Hepatocyte (in vitro differentiated cells): ENCODE measurements around the gene LAT. TPM values are rescaled to one million over a fixed set of nuclear protein-coding genes. Genes with fewer than 3 reads are reported as not detected.

Source experiments
- DNase-seq: peaks from one replicate; pipeline ENCODE4 v3.0.0-alpha.2; 2016; ENCODE audit warnings: low spot score
- H2AFZ ChIP-seq: fragments of 200-600 bp; sonication (generic); 2 replicates; pipeline ENCODE4 v1.6.0; 2016; ENCODE audit warnings: antibody characterized with exemption, mild to moderate bottlenecking
- H3K27ac ChIP-seq: fragments of 200-600 bp; sonication (generic); 2 replicates; pipeline ENCODE4 v1.5.1; 2016; ENCODE audit warnings: mild to moderate bottlenecking
- H3K27me3 ChIP-seq: fragments of 200-600 bp; sonication (generic); 2 replicates; pipeline ENCODE4 v1.6.1; 2016
- H3K36me3 ChIP-seq: fragments of 200-600 bp; sonication (generic); replicated peaks from 2 replicates; pipeline ENCODE4 v1.5.1; 2016; ENCODE audit warnings: low read depth; ENCODE audit not compliant: insufficient read depth
- H3K4me1 ChIP-seq: fragments of 200-600 bp; sonication (generic); 2 replicates; pipeline ENCODE4 v1.5.1; 2016; ENCODE audit warnings: mild to moderate bottlenecking, moderate library complexity; ENCODE audit not compliant: insufficient read depth
- H3K4me2 ChIP-seq: fragments of 200-600 bp; sonication (generic); 2 replicates; pipeline ENCODE4 v1.6.0; 2016
- H3K4me3 ChIP-seq: fragments of 200-600 bp; sonication (generic); 2 replicates; pipeline ENCODE4 v1.5.1; 2016; ENCODE audit warnings: mild to moderate bottlenecking
- H3K79me2 ChIP-seq: fragments of 200-600 bp; sonication (generic); 2 replicates; pipeline ENCODE4 v1.6.0; 2017; ENCODE audit warnings: mild to moderate bottlenecking
- H3K9me2 ChIP-seq: fragments of 200-600 bp; sonication (generic); replicated peaks from 2 replicates; pipeline ENCODE4 v1.6.0; 2017; ENCODE audit warnings: mild to moderate bottlenecking; ENCODE audit not compliant: insufficient read depth
- H3K9me3 ChIP-seq: fragments of 200-600 bp; sonication (generic); 2 replicates; pipeline ENCODE4 v1.5.1; 2016; ENCODE audit warnings: low read depth, mild to moderate bottlenecking
- H4K20me1 ChIP-seq: fragments of 200-600 bp; sonication (generic); 2 replicates; pipeline ENCODE4 v1.6.0; 2016; ENCODE audit warnings: mild to moderate bottlenecking; ENCODE audit not compliant: insufficient read depth, poor library complexity, severe bottlenecking
- EZH2 ChIP-seq: fragments of 200-600 bp; sonication (generic); IDR thresholded peaks from 2 replicates; pipeline ENCODE4 v1.6.1; 2016; ENCODE audit warnings: antibody characterized with exemption, mild to moderate bottlenecking, borderline replicate concordance
- EZH2phosphoT487 ChIP-seq: fragments of 200-600 bp; sonication (generic); IDR thresholded peaks from one replicate; pipeline ENCODE4 v1.6.1; 2018; ENCODE audit warnings: antibody characterized with exemption, mild to moderate bottlenecking, low read depth, moderate library complexity; ENCODE audit not compliant: unreplicated experiment, severe bottlenecking
- WGBS: methylation state at CpG from one replicate; pipeline ENCODE4 v1.1.6; 2016; ENCODE audit warnings: low lambda C conversion rate; ENCODE audit errors: missing lambda C conversion rate; 5-methylcytosine and 5-hydroxymethylcytosine counted together
- polyA plus RNA-seq: library from polyadenylated mRNA; unstranded; fragments of >200 nt; fragmentation: Nextera tagmentation; extraction: Ambion mirVana; gene quantifications from 2 replicates; pipeline ENCODE4 v1.2.1, GENCODE V29; 2016
- total RNA-seq: library from RNA; depleted of rRNA; stranded (reverse); fragments of >200 nt; gene quantifications from 2 replicates; pipeline ENCODE4 v1.2.3, GENCODE V29; 2014
- TF ChIP-seq, protein P1 (sequence below): fragments of 200-600 bp; sonication (generic); IDR thresholded peaks from 2 replicates; pipeline ENCODE4 v1.5.1; 2016; ENCODE audit warnings: antibody characterized with exemption, mild to moderate bottlenecking; ENCODE audit not compliant: poor library complexity

Gene LAT
- total and polyA plus RNA-seq, 2 experiments from 2014 or later, result 1.00 to 2.4 TPM

DNA sequence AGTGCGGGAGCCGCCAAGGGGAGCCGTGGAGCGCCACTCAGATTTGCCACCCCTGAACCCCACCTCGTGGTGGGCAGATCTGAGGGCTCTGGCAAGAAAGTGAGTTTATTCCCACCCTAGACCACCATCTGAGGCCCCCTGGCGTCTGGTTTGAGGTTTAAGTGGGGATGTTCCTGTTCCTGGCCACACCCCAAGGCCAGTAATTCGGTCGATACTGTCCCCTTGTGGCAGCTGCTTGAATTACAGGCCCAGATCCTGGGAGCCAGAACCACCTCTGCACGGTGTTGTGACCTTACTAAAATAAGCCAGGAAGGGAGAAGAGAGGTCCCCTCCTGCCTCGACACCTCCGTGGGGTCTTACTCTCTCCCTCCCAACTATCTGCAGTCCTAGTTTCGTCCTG lies 3.3 kb upstream of the LAT start:
- Histone ChIP-seq H3K4me3 (no peak overlapping the region), H4K20me1 (no peaks in the 10 kb centered on the region), H3K9me3 (no peaks in the 10 kb centered on the region), H3K79me2 (peaks cover 4% of the 10 kb centered on the region), H3K27me3 (no peaks in the 10 kb centered on the region), H3K9me2 (no peaks in the 10 kb centered on the region), H3K4me1 (no peaks in the 10 kb centered on the region), H3K27ac (no peak overlapping the region), H3K36me3 (no peaks in the 10 kb centered on the region), H3K4me2 (no peak overlapping the region), H2AFZ (no peak overlapping the region)
- no peak for DNase-seq
- TF ChIP-seq, protein P1, sequence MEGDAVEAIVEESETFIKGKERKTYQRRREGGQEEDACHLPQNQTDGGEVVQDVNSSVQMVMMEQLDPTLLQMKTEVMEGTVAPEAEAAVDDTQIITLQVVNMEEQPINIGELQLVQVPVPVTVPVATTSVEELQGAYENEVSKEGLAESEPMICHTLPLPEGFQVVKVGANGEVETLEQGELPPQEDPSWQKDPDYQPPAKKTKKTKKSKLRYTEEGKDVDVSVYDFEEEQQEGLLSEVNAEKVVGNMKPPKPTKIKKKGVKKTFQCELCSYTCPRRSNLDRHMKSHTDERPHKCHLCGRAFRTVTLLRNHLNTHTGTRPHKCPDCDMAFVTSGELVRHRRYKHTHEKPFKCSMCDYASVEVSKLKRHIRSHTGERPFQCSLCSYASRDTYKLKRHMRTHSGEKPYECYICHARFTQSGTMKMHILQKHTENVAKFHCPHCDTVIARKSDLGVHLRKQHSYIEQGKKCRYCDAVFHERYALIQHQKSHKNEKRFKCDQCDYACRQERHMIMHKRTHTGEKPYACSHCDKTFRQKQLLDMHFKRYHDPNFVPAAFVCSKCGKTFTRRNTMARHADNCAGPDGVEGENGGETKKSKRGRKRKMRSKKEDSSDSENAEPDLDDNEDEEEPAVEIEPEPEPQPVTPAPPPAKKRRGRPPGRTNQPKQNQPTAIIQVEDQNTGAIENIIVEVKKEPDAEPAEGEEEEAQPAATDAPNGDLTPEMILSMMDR, result peak; percentile 27
- TF ChIP-seq EZH2phosphoT487, result no peak
- 86% methylated on average over 12 of the region's 12 CpGs for WGBS

DNA sequence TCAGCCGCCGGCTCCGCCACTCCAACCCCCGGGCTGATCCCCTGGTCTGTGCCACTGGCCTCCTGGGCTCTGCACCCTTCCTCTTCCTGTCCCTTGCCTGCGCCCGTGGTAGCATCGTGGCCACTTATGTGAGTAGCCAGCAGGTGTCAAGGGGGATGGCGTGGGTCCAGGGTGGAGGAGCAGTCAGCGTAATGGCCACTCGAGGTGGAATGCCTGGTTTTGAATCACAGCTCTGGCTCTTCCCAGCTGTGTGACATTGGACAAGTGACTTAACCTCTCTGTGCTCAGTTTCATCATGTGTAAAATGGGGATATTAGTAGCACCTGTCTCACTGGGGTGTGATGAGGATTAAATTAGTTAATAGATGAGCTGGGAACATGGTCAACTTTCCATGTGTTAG lies 2.4 kb upstream of the LAT start:
- Histone ChIP-seq H3K4me3 (no peak overlapping the region), H3K79me2 (no peaks in the 10 kb centered on the region), H2AFZ (no peak overlapping the region), H3K27ac (no peak overlapping the region), H3K4me2 (no peak overlapping the region), H3K4me1 (no peaks in the 10 kb centered on the region), H3K27me3 (no peaks in the 10 kb centered on the region), H4K20me1 (no peaks in the 10 kb centered on the region), H3K36me3 (no peaks in the 10 kb centered on the region), H3K9me2 (no peaks in the 10 kb centered on the region), H3K9me3 (no peaks in the 10 kb centered on the region)
- TF ChIP-seq EZH2phosphoT487 (no peak), EZH2 (no peak)
- TF ChIP-seq, protein P1, result no peak
- WGBS, result 100% methylated on average over 10 of the region's 10 CpGs
- DNase-seq, result no peak

DNA sequence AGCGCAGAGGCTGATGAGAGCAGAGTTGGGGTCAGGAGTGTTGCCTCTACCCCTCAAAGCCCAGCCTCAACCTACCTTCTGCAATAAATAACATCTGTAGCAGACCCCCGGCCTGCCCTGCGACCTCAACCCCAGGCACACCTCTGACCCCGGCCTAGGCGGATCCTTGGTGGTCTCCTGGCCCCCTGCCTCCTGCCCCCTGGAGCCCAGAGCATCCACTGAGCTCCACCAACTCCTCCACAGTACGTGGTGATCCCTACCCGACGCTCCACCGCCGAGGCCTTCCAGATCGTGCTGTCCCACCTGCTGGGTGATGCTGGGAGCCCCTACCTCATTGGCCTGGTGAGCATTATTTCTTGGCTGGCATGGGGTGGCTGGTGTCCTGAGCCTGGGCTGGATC lies 1.9 kb upstream of the LAT start:
- no peak overlapping the region for H3K4me3 ChIP-seq
- H3K4me1 ChIP-seq, result no peaks in the 10 kb centered on the region
- no peaks in the 10 kb centered on the region for H3K9me3 ChIP-seq
- WGBS, result 98% methylated on average over 11 of the region's 11 CpGs
- no peaks in the 10 kb centered on the region for H3K27me3 ChIP-seq
- H3K36me3 ChIP-seq, result no peaks in the 10 kb centered on the region
- no peaks in the 10 kb centered on the region for H3K9me2 ChIP-seq
- TF ChIP-seq EZH2phosphoT487, result no peak
- no peak for TF ChIP-seq EZH2
- TF ChIP-seq, protein P1, result no peak
- no peak for DNase-seq
- no peak overlapping the region for H3K4me2 ChIP-seq
- no peaks in the 10 kb centered on the region for H3K79me2 ChIP-seq
- no peak overlapping the region for H2AFZ ChIP-seq
- no peak overlapping the region for H3K27ac ChIP-seq
- no peaks in the 10 kb centered on the region for H4K20me1 ChIP-seq

DNA sequence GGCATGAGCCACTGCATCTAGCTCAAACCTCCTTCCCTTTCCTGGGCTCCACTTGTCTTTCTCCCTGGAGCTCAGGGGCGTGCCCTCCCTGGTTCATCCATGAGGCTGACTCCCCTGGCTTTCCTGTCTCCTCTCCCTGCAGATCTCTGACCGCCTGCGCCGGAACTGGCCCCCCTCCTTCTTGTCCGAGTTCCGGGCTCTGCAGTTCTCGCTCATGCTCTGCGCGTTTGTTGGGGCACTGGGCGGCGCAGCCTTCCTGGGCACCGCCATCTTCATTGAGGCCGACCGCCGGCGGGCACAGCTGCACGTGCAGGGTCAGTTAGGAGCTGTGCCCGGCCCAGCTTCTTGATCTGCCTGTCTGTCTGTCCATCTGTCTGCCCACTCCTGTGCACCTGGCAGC lies 1.2 kb upstream of the LAT start:
- Histone ChIP-seq H3K27ac (no peak overlapping the region), H2AFZ (no peak overlapping the region), H3K27me3 (no peaks in the 10 kb centered on the region), H3K36me3 (no peaks in the 10 kb centered on the region), H3K79me2 (no peaks in the 10 kb centered on the region), H3K9me3 (no peaks in the 10 kb centered on the region), H4K20me1 (no peaks in the 10 kb centered on the region), H3K9me2 (no peaks in the 10 kb centered on the region), H3K4me1 (no peaks in the 10 kb centered on the region), H3K4me2 (no peak overlapping the region), H3K4me3 (no peak overlapping the region)
- 96% methylated on average over 18 of the region's 18 CpGs for WGBS
- TF ChIP-seq EZH2, result no peak
- TF ChIP-seq, protein P1, result no peak
- no peak for TF ChIP-seq EZH2phosphoT487
- DNase-seq, result no peak
